PC-9 (cell line): ENCODE results near the gene FAHD1. TPM values are rescaled to one million over a fixed set of nuclear protein-coding genes. Genes with fewer than 3 reads are reported as not detected.

ENCODE experiments used
- BruUV-seq: library from RNA; stranded (reverse); fragments of 400-500 nt; replicated peaks from 2 replicates; lab custom pipeline; 2021; lab: Mats Ljungman, UMichigan
- CTCF ChIA-PET: fragments of 300-600 bp; sonication (Branson Sonifier 250); formaldehyde crosslinking; loops from one replicate; lab custom pipeline; 2022; ENCODE audit warnings: antibody characterized with exemption; lab: Charles Lee
- POLR2A ChIA-PET: fragments of 300-600 bp; sonication (Branson Sonifier 250); formaldehyde crosslinking; loops from one replicate; lab custom pipeline; 2022; ENCODE audit warnings: antibody characterized with exemption; ENCODE audit not compliant: unreplicated experiment; lab: Charles Lee
- DNase-seq, 2 experiments: peaks; one replicate each; pipeline versions ENCODE4 v3.0.0 to v3.0.0-alpha.2; 2015 to 2022; ENCODE audit warnings: mixed read lengths in 1 of 2
- H2AFZ ChIP-seq: fragments of 200-600 bp; sonication (generic); 2 replicates; pipeline ENCODE4 v1.8.1; 2017; ENCODE audit warnings: antibody characterized with exemption
- H3F3A ChIP-seq: fragments of 200-600 bp; sonication (generic); 2 replicates; pipeline ENCODE4 v1.8.1; 2017; ENCODE audit warnings: antibody characterized with exemption, mild to moderate bottlenecking, low read depth; ENCODE audit not compliant: insufficient read depth
- H3K27ac ChIP-seq: fragments of 200-600 bp; sonication (generic); 2 replicates; pipeline ENCODE4 v1.6.1; 2016; ENCODE audit warnings: mixed run types
- H3K27me3 ChIP-seq: fragments of 200-600 bp; sonication (generic); 2 replicates; pipeline ENCODE4 v1.6.1; 2016; ENCODE audit warnings: low read depth, mixed run types; ENCODE audit not compliant: insufficient read depth
- H3K36me3 ChIP-seq: fragments of 200-600 bp; sonication (generic); 2 replicates; pipeline ENCODE4 v1.6.1; 2016; ENCODE audit warnings: low read depth, mixed run types
- H3K4me1 ChIP-seq: fragments of 200-600 bp; sonication (generic); replicated peaks from 2 replicates; pipeline ENCODE4 v1.6.1; 2016; ENCODE audit warnings: mixed run types; ENCODE audit not compliant: insufficient read depth
- H3K4me2 ChIP-seq: fragments of 200-600 bp; sonication (generic); 2 replicates; pipeline ENCODE4 v1.6.1; 2017; ENCODE audit warnings: mixed run types
- H3K4me3 ChIP-seq: fragments of 200-600 bp; sonication (generic); 2 replicates; pipeline ENCODE4 v1.6.1; 2016; ENCODE audit warnings: mixed run types
- H3K79me2 ChIP-seq: fragments of 200-600 bp; sonication (generic); 2 replicates; pipeline ENCODE4 v1.6.1; 2017; ENCODE audit warnings: low read depth, mixed run types
- H3K9me2 ChIP-seq: fragments of 200-600 bp; sonication (generic); 2 replicates; pipeline ENCODE4 v1.8.1; 2017; ENCODE audit warnings: mild to moderate bottlenecking; ENCODE audit not compliant: insufficient read depth
- H3K9me3 ChIP-seq: fragments of 200-600 bp; sonication (generic); 2 replicates; pipeline ENCODE4 v1.8.1; 2016; ENCODE audit warnings: low read depth; ENCODE audit not compliant: insufficient read depth
- H4K20me1 ChIP-seq: fragments of 200-600 bp; sonication (generic); 2 replicates; pipeline ENCODE4 v1.8.1; 2017; ENCODE audit not compliant: insufficient read depth
- CTCF ChIP-seq: fragments of 200-600 bp; sonication (generic); conservative IDR thresholded peaks from 2 replicates; pipeline ENCODE4 v1.6.1; 2017; ENCODE audit warnings: mixed run types, antibody characterized with exemption, mild to moderate bottlenecking, moderate library complexity
- EZH2 ChIP-seq: fragments of 200-600 bp; sonication (generic); IDR thresholded peaks from 2 replicates; pipeline ENCODE4 v1.8.0; 2017; ENCODE audit warnings: antibody characterized with exemption, low read depth
- intact Hi-C: fragments of 100-400 bp; cut with micrococcal nuclease; formaldehyde crosslinking; loops from one replicate; pipeline ENCODE4 v1.10.0; 2022; ENCODE audit not compliant: unreplicated experiment
- total RNA-seq: library from RNA; stranded (reverse); gene quantifications from 2 replicates; pipeline ENCODE4 v1.2.3, GENCODE V29; 2021

The FAHD1 gene
- total RNA-seq, 1 experiment from 2014 or later = 26.8 TPM

- DNase-seq = no peak
- H2AFZ ChIP-seq = no peak overlapping the region
- peaks cover 6% of the 10 kb centered on the region; the same call in 1 of the 2 replicates for H3F3A ChIP-seq
- H3K9me2 ChIP-seq = no peaks in the 10 kb centered on the region
- no peaks in the 10 kb centered on the region for H3K27me3 ChIP-seq
- BruUV-seq = no TSS peak
- H3K27ac ChIP-seq = no peak overlapping the region
- no peaks in the 10 kb centered on the region for H3K36me3 ChIP-seq
- ChIA-PET POLR2A (no interaction called here), CTCF (no interaction called here)
- no peak for TF ChIP-seq CTCF
- TF ChIP-seq EZH2 = no peak
- no peaks in the 10 kb centered on the region for H3K4me1 ChIP-seq
- H3K4me2 ChIP-seq = no peak overlapping the region
- no peaks in the 10 kb centered on the region for H3K9me3 ChIP-seq
- intact Hi-C loops = no loop called here
- H3K79me2 ChIP-seq = no peaks in the 10 kb centered on the region
- H3K4me3 ChIP-seq = no peak overlapping the region
- no peaks in the 10 kb centered on the region for H4K20me1 ChIP-seq
These were observed 17.7 kb upstream of the FAHD1 start for GRCh38 chr16:1809281-1809801.

- Histone ChIP-seq H3K4me3 (no peak overlapping the region), H3K27ac (no peak overlapping the region), H4K20me1 (no peaks in the 10 kb centered on the region), H3K4me2 (no peak overlapping the region), H3F3A (peaks cover 6% of the 10 kb centered on the region; the same call in 1 of the 2 replicates), H3K27me3 (no peaks in the 10 kb centered on the region), H3K9me2 (no peaks in the 10 kb centered on the region), H3K36me3 (no peaks in the 10 kb centered on the region), H2AFZ (no peak overlapping the region), H3K9me3 (no peaks in the 10 kb centered on the region), H3K4me1 (no peaks in the 10 kb centered on the region), H3K79me2 (no peaks in the 10 kb centered on the region)
- TF ChIP-seq CTCF (no peak), EZH2 (no peak)
- CTCF ChIA-PET = no interaction called here
- POLR2A ChIA-PET = no interaction called here
- intact Hi-C loops = no loop called here
- no peak for DNase-seq
- no TSS peak for BruUV-seq
These were observed 16.9 kb upstream of the FAHD1 start for GRCh38 chr16:1810106-1810505.

GRCh38 chr16:1810536-1810935 lies 16.5 kb upstream of the FAHD1 start:
- ChIA-PET POLR2A (no interaction called here), CTCF (no interaction called here)
- Histone ChIP-seq H2AFZ (no peak overlapping the region), H3K4me3 (no peak overlapping the region), H3K4me1 (no peaks in the 10 kb centered on the region), H3K9me2 (no peaks in the 10 kb centered on the region), H3K36me3 (no peaks in the 10 kb centered on the region), H3K4me2 (no peak overlapping the region), H3F3A (peaks cover 9% of the 10 kb centered on the region; the same call in 1 of the 2 replicates), H3K27me3 (no peaks in the 10 kb centered on the region), H3K79me2 (no peaks in the 10 kb centered on the region), H3K27ac (no peak overlapping the region), H4K20me1 (no peaks in the 10 kb centered on the region), H3K9me3 (no peaks in the 10 kb centered on the region)
- DNase-seq = no peak
- no TSS peak for BruUV-seq
- intact Hi-C loops = no loop called here
- TF ChIP-seq EZH2 (no peak), CTCF (no peak)
